HS-5 (cell line): ENCODE data around the gene SMYD1.

ENCODE experiments used
- DNase-seq: peaks from one replicate; pipeline ENCODE4 v3.0.0-alpha.2; 2012; ENCODE audit warnings: low read depth

Gene SMYD1

DNA sequence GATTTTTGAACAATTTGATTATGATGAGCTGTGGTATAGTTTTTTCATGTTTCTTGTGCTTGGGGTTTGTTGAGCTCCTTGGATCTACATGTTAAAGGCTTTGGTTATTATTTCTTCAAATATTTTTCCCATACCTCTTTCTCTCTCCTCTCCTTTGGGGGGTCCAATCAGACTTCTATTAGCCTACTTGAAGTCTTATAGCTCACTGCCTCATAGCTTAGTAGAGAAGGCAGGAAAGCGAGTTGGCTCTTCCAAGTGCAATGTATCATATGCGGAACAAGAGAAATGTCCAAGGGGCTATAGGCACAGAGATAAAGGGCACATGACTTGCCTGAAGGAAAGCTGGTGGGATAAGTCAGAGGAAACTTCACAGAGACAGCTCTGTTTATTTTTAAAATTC, 74.3 kb downstream of the SMYD1 start:
- no peak for DNase-seq

DNA sequence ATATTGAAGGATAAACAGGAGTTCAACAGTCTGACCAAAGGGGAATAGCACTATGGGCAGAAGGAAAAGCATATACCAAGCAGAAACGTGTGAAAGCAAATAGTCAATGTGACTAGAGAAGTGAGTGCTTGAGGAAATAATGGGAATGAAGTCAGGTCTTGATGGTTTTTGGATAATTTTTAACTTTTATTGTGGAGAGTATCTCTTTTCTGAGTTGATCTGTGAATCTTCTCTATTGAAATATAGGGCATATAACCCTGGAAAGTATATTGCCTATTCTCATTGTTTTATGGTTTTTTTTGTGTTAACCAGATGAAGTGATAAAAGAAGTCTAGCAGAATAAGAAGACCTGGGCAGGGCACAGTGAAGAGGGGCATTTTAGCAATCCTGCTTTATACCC, 76.6 kb downstream of the SMYD1 start:
- no peak for DNase-seq

- DNase-seq = no peak
Measured at GRCh38 chr2:88144914-88145497, 77.4 kb downstream of the SMYD1 start.

GRCh38 chr2:88146590-88146989, 79.0 kb downstream of the SMYD1 start:
- DNase-seq = no peak

- no peak for DNase-seq
Measured at GRCh38 chr2:88147145-88147544, 79.5 kb downstream of the SMYD1 start.

- no peak for DNase-seq
Measured at GRCh38 chr2:88148929-88149438, 81.4 kb downstream of the SMYD1 start.

DNA sequence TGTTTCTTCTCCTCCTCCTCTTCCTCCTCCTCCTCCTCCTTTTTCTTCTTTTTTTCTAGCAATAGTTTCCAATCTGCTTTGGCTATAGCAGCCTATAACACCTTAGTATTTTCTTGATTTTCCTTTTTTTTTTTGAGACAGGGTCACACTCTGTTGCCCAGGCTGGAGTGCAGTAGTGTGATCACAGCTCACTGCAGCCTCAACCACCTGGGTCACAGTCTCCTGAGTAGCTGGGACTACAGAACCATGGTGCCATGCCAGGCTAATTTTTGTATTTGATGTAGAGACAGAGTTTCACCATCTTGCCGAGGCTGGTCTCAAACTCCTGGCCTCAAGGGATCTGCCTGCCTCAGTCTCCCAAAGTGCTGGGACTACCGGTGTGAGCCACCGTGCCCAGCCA, 91.9 kb downstream of the SMYD1 start:
- DNase-seq = no peak

DNA sequence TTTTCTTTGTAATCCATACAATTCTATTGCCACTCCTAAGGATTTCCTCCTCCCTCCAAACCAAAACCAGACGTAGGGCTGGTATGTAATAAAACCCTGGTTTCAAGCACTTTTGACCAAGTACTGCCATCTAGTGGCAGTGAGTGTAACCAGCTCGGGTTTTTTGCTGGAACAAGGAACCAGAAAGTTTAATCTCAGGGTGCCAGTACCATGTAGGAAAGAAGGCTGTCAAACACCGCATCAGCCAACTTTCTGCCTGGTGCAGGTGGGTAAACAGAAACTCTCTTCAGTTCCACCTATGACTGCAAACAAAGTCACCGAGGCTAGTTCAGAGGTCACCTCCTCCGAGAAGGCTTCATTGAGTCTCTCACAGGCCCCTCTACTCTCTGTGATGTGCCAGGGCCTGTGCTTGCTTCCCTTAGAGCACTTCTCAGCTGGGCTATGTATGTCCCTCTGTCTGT, 92.4 kb downstream of the SMYD1 start:
- DNase-seq = no peak

- no peak for DNase-seq
Measured at GRCh38 chr2:88160517-88160916, 92.9 kb downstream of the SMYD1 start.

DNA sequence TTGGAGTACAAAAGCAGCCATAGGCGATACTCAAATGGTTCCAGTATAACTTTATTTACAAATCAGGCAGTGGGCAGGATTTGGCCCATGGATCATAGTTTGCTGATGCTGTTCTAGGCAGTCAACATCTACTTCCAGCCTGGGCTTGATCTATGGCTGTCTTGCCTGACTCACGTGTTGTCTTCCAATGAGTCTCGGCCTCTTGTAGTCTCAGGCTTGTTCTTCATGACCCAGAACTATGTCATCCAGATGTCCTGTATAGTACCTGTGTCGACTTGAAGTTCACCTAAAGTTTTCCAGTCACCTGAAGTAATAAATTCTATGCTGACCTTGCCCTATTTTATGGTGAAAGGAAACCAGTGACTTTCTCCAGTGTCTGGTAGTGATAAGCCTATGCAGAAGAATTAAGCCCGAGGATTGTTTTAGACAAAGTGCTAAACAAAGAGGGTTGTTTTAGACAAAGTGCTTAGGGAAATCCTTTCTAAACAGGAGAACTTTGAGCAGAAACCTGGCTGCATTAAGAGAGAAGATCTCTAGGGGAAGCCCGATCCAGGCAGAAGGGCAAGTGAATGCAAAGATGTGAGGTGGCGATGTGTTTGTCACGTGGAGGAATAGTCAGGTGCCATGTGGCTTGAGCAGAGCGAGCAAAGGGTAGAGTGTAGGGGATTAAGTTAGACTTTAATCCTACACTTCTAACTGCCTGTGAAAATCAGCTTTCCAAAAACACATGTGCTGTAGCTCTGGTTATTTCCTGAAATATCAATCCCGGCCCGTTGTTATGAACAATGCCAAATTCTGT, 94.0 kb downstream of the SMYD1 start:
- no peak for DNase-seq
